IMR-90 (cell line): ENCODE data around the gene ATP1A4. TPM values are rescaled to one million over a fixed set of nuclear protein-coding genes. Genes with fewer than 3 reads are reported as not detected.

Experiments
- ATAC-seq: fragments of 200-7000 bp; cut with Tn5 transposase; 2 replicates; pipeline ENCODE4 v1.9.1; 2020; ENCODE audit warnings: low read depth, mild to moderate bottlenecking, moderate library complexity
- BruUV-seq: library from RNA; stranded (reverse); fragments of 400-500 nt; replicated peaks from 2 replicates; lab custom pipeline; 2021; lab: Mats Ljungman, UMichigan
- CTCF ChIA-PET: fragments of 300-600 bp; formaldehyde crosslinking; extraction: SDS; loops from one replicate; lab custom pipeline; 2021; ENCODE audit warnings: antibody characterized with exemption; lab: Yijun Ruan, JAX
- POLR2A ChIA-PET: fragments of 300-600 bp; sonication (Branson Sonifier 250); formaldehyde crosslinking; loops from one replicate; lab custom pipeline; 2022; ENCODE audit warnings: antibody characterized with exemption; ENCODE audit not compliant: unreplicated experiment; lab: Charles Lee
- DNase-seq: peaks from one replicate; pipeline ENCODE4 v3.0.0; 2013
- H2AFZ ChIP-seq: replicated peaks from 2 replicates; pipeline ENCODE3; 2013; ENCODE audit warnings: low read length, mild to moderate bottlenecking; ENCODE audit not compliant: poor library complexity
- H2AK5ac ChIP-seq: 2 replicates; pipeline ENCODE4 v1.6.1; 2013; ENCODE audit warnings: low read depth, low read length, inconsistent platforms
- H2AK9ac ChIP-seq: replicated peaks from 2 replicates; pipeline ENCODE3; 2013; ENCODE audit warnings: mild to moderate bottlenecking, low read depth, low read length, moderate library complexity; ENCODE audit not compliant: poor library complexity
- H2BK120ac ChIP-seq: 2 replicates; pipeline ENCODE4 v1.6.1; 2013; ENCODE audit warnings: low read depth, low read length, inconsistent platforms
- H2BK15ac ChIP-seq: 3 replicates; pipeline ENCODE4 v1.6.1; 2013; ENCODE audit warnings: low read depth, low read length, inconsistent platforms
- H2BK20ac ChIP-seq: 2 replicates; pipeline ENCODE4 v1.6.1; 2013; ENCODE audit warnings: low read depth, mild to moderate bottlenecking, inconsistent platforms, low read length, moderate library complexity
- H2BK5ac ChIP-seq: 2 replicates; pipeline ENCODE4 v1.6.1; 2013; ENCODE audit warnings: mild to moderate bottlenecking, low read depth, low read length, inconsistent platforms; ENCODE audit not compliant: poor library complexity, severe bottlenecking
- H3K14ac ChIP-seq: replicated peaks from 2 replicates; pipeline ENCODE4 v1.6.1; 2013; ENCODE audit warnings: low read depth, low read length, inconsistent platforms
- H3K18ac ChIP-seq: 2 replicates; pipeline ENCODE4 v1.6.1; 2013; ENCODE audit warnings: low read depth, low read length, control low read depth
- H3K23ac ChIP-seq: 2 replicates; pipeline ENCODE4 v1.6.1; 2013; ENCODE audit warnings: low read depth, low read length, inconsistent platforms
- H3K27ac ChIP-seq: 2 replicates; pipeline ENCODE4 v1.5.1; 2013; ENCODE audit warnings: mild to moderate bottlenecking, control low read depth, low read length; ENCODE audit not compliant: insufficient read depth
- H3K27me3 ChIP-seq: 2 replicates; pipeline ENCODE4 v1.6.1; 2013; ENCODE audit warnings: low read length; ENCODE audit not compliant: control insufficient read depth, insufficient read depth
- H3K36me3 ChIP-seq: 2 replicates; pipeline ENCODE4 v1.6.1; 2013; ENCODE audit warnings: low read length, mixed read lengths; ENCODE audit not compliant: control insufficient read depth, insufficient read depth
- H3K4ac ChIP-seq: 2 replicates; pipeline ENCODE4 v1.6.1; 2013; ENCODE audit warnings: low read depth, low read length, inconsistent platforms
- H3K4me1 ChIP-seq: 2 replicates; pipeline ENCODE4 v1.6.1; 2013; ENCODE audit warnings: low read length, mixed read lengths; ENCODE audit not compliant: control insufficient read depth, insufficient read depth
- H3K4me2 ChIP-seq: 2 replicates; pipeline ENCODE4 v1.6.1; 2013; ENCODE audit warnings: low read depth, mild to moderate bottlenecking, control low read depth, low read length, moderate library complexity
- H3K4me3 ChIP-seq: 2 replicates; pipeline ENCODE4 v1.5.1; 2013; ENCODE audit warnings: low read depth, mild to moderate bottlenecking, control low read depth, low read length, moderate library complexity; ENCODE audit not compliant: insufficient read depth
- H3K56ac ChIP-seq: 2 replicates; pipeline ENCODE4 v1.6.1; 2013; ENCODE audit warnings: low read length, inconsistent platforms; ENCODE audit not compliant: insufficient read depth; ENCODE audit errors: extremely low read depth
- H3K79me1 ChIP-seq, 2 experiments: 2 replicates each; pipeline ENCODE4 v1.6.1; 2013; ENCODE audit warnings: low read length in 2 of 2, inconsistent platforms in 1 of 2, low read depth in 1 of 2
- H3K9ac ChIP-seq: 2 replicates; pipeline ENCODE4 v1.6.1; 2013; ENCODE audit warnings: low read depth, low read length, control low read depth
- H3K9me1 ChIP-seq: 2 replicates; pipeline ENCODE4 v1.6.1; 2013; ENCODE audit warnings: low read length, inconsistent platforms; ENCODE audit not compliant: insufficient read depth
- H3K9me3 ChIP-seq: 2 replicates; pipeline ENCODE4 v1.6.1; 2013; ENCODE audit warnings: low read length; ENCODE audit not compliant: control insufficient read depth, insufficient read depth
- H4K20me1 ChIP-seq: 2 replicates; pipeline ENCODE4 v1.6.1; 2013; ENCODE audit warnings: low read length, inconsistent platforms; ENCODE audit not compliant: insufficient read depth
- H4K5ac ChIP-seq: 2 replicates; pipeline ENCODE4 v1.6.1; 2013; ENCODE audit warnings: mild to moderate bottlenecking, low read depth, low read length, control low read depth
- H4K8ac ChIP-seq, 2 experiments: 2 replicates each; pipeline ENCODE4 v1.6.1; 2013; ENCODE audit warnings: low read depth in 2 of 2, low read length in 2 of 2, control low read depth in 1 of 2, inconsistent platforms in 1 of 2
- H4K91ac ChIP-seq: 2 replicates; pipeline ENCODE4 v1.6.1; 2013; ENCODE audit warnings: low read depth, low read length, inconsistent platforms; ENCODE audit not compliant: insufficient read depth
- BHLHE40 ChIP-seq: fragments of 150-350 bp; IDR thresholded peaks from 2 replicates; pipeline ENCODE4 v1.6.1; 2016; ENCODE audit warnings: mild to moderate bottlenecking, low read depth, low read length
- CEBPB ChIP-seq: IDR thresholded peaks from 2 replicates; pipeline ENCODE4 v1.6.1; 2012; ENCODE audit warnings: low read depth, low read length, improper control_type of control experiment
- CHD1 ChIP-seq: IDR thresholded peaks from 2 replicates; pipeline ENCODE4 v1.6.1; 2012; ENCODE audit warnings: low read depth, low read length, improper control_type of control experiment
- FOS ChIP-seq: fragments of 150-350 bp; IDR thresholded peaks from 2 replicates; pipeline ENCODE4 v1.6.1; 2016; ENCODE audit warnings: low read depth, low read length
- MAFK ChIP-seq: IDR thresholded peaks from 2 replicates; pipeline ENCODE4 v1.6.1; 2012; ENCODE audit warnings: low read depth, low read length, improper control_type of control experiment
- MAZ ChIP-seq: IDR thresholded peaks from 2 replicates; pipeline ENCODE4 v1.6.1; 2012; ENCODE audit warnings: low read depth, mild to moderate bottlenecking, low read length, improper control_type of control experiment, moderate library complexity, borderline replicate concordance
- MXI1 ChIP-seq: IDR thresholded peaks from 2 replicates; pipeline ENCODE4 v1.6.1; 2012; ENCODE audit warnings: low read depth, mild to moderate bottlenecking, low read length, moderate library complexity, borderline replicate concordance
- POLR2A ChIP-seq: IDR thresholded peaks from 2 replicates; pipeline ENCODE4 v1.6.1; 2012; ENCODE audit warnings: mild to moderate bottlenecking, low read depth, low read length
- RAD21 ChIP-seq: IDR thresholded peaks from 2 replicates; pipeline ENCODE4 v1.6.1; 2012; ENCODE audit warnings: low read length, improper control_type of control experiment
- RFX5 ChIP-seq: IDR thresholded peaks from 2 replicates; pipeline ENCODE4 v1.8.0; 2012; ENCODE audit warnings: low read depth, mild to moderate bottlenecking, low read length, moderate library complexity
- SMC3 ChIP-seq: fragments of 150-350 bp; IDR thresholded peaks from 2 replicates; pipeline ENCODE4 v1.6.1; 2016; ENCODE audit warnings: low read depth, mild to moderate bottlenecking, antibody characterized with exemption, low read length, moderate library complexity
- WGBS, 2 experiments: methylation state at CpG; one replicate each; pipeline versions ENCODE4 v1.1.5 to v1.1.7; 2013; ENCODE audit warnings: missing lambda C conversion rate in 2 of 2; ENCODE audit not compliant: insufficient read length in 1 of 2; ENCODE audit errors: extremely low coverage in 2 of 2; 5-methylcytosine and 5-hydroxymethylcytosine counted together
- dilution Hi-C: fragments of 300-500 bp; cut with HindIII; formaldehyde crosslinking; loops from one replicate; pipeline ENCODE4 v1.14.3; 2018; ENCODE audit warnings: low sequenced_read_pairs; ENCODE audit not compliant: unreplicated experiment
- in situ Hi-C: fragments of 300-500 bp; cut with MboI; formaldehyde crosslinking; loops from 3 replicates; pipeline ENCODE4 v1.14.3; 2019; ENCODE audit warnings: low sequenced_read_pairs, inconsistent platforms, mixed read lengths
- intact Hi-C: fragments of 100-400 bp; cut with micrococcal nuclease; formaldehyde crosslinking; loops from 2 replicates; pipeline ENCODE4 v1.10.0; 2022
- polyA plus RNA-seq, 3 experiments: library from polyadenylated mRNA; depleted of rRNA; stranded (reverse); fragments of >200 nt; gene quantifications; 2 replicates each; pipeline ENCODE4 v1.2.3, GENCODE V29; 2012; ENCODE audit warnings: low replicate concordance in 1 of 3
- total RNA-seq: library from RNA; depleted of rRNA; stranded (reverse); fragments of >200 nt; gene quantifications from 2 replicates; pipeline ENCODE4 v1.2.3, GENCODE V29; 2012
- TF ChIP-seq, protein P1 (sequence below): fragments of 150-350 bp; IDR thresholded peaks from 2 replicates; pipeline ENCODE4 v1.6.1; 2017; ENCODE audit warnings: mild to moderate bottlenecking, antibody characterized with exemption, low read length, low read depth
- TF ChIP-seq, protein P2 (sequence below): conservative IDR thresholded peaks from 2 replicates; pipeline ENCODE4 v1.5.1; 2012; ENCODE audit warnings: mild to moderate bottlenecking, low read depth, low read length, improper control_type of control experiment
- TF ChIP-seq, protein P3 (sequence below): fragments of 150-350 bp; IDR thresholded peaks from 2 replicates; pipeline ENCODE4 v1.6.1; 2016; ENCODE audit warnings: low read depth, mild to moderate bottlenecking, low read length, moderate library complexity, borderline replicate concordance

Gene ATP1A4
- total and polyA plus RNA-seq, 2 of the 4 experiments (the other 2 are of a cell fraction) = not detected

DNA sequence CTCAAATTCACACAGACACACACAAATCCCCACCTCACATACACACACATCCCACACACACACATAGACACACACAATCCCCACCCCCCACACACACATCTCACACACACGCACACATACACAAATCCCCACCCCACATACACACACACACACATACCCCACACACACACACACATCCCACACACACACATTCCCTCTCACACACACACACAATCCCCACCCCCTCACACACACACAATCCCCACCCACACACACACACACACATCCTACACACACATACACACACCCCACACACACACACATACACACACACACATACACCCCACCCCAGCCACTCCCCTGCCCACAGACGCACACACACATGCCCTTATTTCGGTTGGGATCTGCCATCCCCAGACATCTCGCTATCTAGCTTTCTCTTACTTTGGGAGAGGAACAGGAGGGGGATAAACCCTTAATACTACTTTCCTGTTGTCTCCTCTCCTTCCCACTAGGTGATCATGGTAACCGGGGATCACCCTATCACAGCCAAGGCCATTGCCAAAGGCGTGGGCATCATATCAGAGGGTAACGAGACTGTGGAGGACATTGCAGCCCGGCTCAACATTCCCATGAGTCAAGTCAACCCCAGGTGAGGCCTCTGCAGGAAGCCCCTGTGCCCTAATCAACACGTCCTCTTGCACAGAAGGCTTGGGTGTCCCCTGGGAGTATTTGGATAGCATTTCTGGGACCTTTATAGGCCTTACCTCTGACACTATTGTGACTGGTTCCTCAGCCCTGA, 17.2 kb upstream of the ATP1A4 start:
- intact Hi-C loops (no loop called here), dilution Hi-C loops (no loop called here), in situ Hi-C loops (no loop called here)
- Histone ChIP-seq H4K91ac (no peak overlapping the region), H3K36me3 (no peaks in the 10 kb centered on the region), H3K4ac (no peak overlapping the region), H3K4me3 (no peak overlapping the region), H3K23ac (no peak overlapping the region), H2BK15ac (no peak overlapping the region), H3K27me3 (peaks cover 37% of the 10 kb centered on the region), H3K9me3 (no peaks in the 10 kb centered on the region), H4K5ac (no peak overlapping the region), H3K56ac (no peak overlapping the region), H3K9me1 (no peaks in the 10 kb centered on the region), H2AK9ac (no peak overlapping the region), H2BK120ac (no peak overlapping the region), H4K20me1 (no peaks in the 10 kb centered on the region), H3K18ac (no peak overlapping the region), H2AFZ (no peak overlapping the region), H2BK20ac (no peak overlapping the region), H3K4me2 (no peak overlapping the region), H3K4me1 (no peaks in the 10 kb centered on the region), H4K8ac (no peak overlapping the region), H3K9ac (no peak overlapping the region), H2AK5ac (no peak overlapping the region), H3K27ac (no peak overlapping the region), H2BK5ac (peak overlapping the region; percentile 82), H3K79me1 (no peaks in the 10 kb centered on the region), H3K14ac (no peak overlapping the region)
- no TSS peak for BruUV-seq
- CTCF ChIA-PET = no interaction called here
- TF ChIP-seq FOS = no peak
- TF ChIP-seq, protein P1, sequence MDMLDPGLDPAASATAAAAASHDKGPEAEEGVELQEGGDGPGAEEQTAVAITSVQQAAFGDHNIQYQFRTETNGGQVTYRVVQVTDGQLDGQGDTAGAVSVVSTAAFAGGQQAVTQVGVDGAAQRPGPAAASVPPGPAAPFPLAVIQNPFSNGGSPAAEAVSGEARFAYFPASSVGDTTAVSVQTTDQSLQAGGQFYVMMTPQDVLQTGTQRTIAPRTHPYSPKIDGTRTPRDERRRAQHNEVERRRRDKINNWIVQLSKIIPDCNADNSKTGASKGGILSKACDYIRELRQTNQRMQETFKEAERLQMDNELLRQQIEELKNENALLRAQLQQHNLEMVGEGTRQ = no peak
- TF ChIP-seq MXI1 = no peak
- TF ChIP-seq, protein P2, sequence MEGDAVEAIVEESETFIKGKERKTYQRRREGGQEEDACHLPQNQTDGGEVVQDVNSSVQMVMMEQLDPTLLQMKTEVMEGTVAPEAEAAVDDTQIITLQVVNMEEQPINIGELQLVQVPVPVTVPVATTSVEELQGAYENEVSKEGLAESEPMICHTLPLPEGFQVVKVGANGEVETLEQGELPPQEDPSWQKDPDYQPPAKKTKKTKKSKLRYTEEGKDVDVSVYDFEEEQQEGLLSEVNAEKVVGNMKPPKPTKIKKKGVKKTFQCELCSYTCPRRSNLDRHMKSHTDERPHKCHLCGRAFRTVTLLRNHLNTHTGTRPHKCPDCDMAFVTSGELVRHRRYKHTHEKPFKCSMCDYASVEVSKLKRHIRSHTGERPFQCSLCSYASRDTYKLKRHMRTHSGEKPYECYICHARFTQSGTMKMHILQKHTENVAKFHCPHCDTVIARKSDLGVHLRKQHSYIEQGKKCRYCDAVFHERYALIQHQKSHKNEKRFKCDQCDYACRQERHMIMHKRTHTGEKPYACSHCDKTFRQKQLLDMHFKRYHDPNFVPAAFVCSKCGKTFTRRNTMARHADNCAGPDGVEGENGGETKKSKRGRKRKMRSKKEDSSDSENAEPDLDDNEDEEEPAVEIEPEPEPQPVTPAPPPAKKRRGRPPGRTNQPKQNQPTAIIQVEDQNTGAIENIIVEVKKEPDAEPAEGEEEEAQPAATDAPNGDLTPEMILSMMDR = no peak
- no peak for TF ChIP-seq BHLHE40
- TF ChIP-seq POLR2A = no peak
- TF ChIP-seq RAD21 = no peak
- no peak for TF ChIP-seq MAFK
- TF ChIP-seq, protein P3, sequence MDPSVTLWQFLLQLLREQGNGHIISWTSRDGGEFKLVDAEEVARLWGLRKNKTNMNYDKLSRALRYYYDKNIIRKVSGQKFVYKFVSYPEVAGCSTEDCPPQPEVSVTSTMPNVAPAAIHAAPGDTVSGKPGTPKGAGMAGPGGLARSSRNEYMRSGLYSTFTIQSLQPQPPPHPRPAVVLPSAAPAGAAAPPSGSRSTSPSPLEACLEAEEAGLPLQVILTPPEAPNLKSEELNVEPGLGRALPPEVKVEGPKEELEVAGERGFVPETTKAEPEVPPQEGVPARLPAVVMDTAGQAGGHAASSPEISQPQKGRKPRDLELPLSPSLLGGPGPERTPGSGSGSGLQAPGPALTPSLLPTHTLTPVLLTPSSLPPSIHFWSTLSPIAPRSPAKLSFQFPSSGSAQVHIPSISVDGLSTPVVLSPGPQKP = no peak
- TF ChIP-seq SMC3 = no peak
- no peak for TF ChIP-seq CEBPB
- TF ChIP-seq RFX5 = no peak
- no peak for TF ChIP-seq CHD1
- TF ChIP-seq MAZ = no peak
- WGBS, 2 experiments = 80% methylated on average over 1 of the region's 9 CpGs; no CpG with 5 or more reads in 1 of the 2 experiments
- ATAC-seq = no peak
- DNase-seq = no peak
- POLR2A ChIA-PET = no interaction called here
